Measurements from ENCODE around the gene IL6ST.

IL6ST gene

GRCh38 chr5:55917402-55918086 is 77.2 kb downstream of the IL6ST start:
- DNase-seq: no peak

GRCh38 chr5:55916986-55917385 is 77.8 kb downstream of the IL6ST start:
- no peak for DNase-seq

- no peak for DNase-seq
Observed at GRCh38 chr5:55915783-55916182, 79.0 kb downstream of the IL6ST start.

GRCh38 chr5:55914971-55915370 is 79.8 kb downstream of the IL6ST start:
- DNase-seq: no peak

- no peak for DNase-seq
Observed at GRCh38 chr5:55913466-55914413, 81.0 kb downstream of the IL6ST start.

- DNase-seq: no peak
Observed at GRCh38 chr5:55911784-55912653, 82.7 kb downstream of the IL6ST start.

GRCh38 chr5:55908804-55909203 is 86.0 kb downstream of the IL6ST start:
- DNase-seq: no peak

- DNase-seq: no peak
Observed at GRCh38 chr5:55907927-55908326, 86.8 kb downstream of the IL6ST start.

- no peak for DNase-seq
Observed at GRCh38 chr5:55905251-55905650, 89.5 kb downstream of the IL6ST start.

- DNase-seq: no peak
Observed at GRCh38 chr5:55904152-55904551, 90.6 kb downstream of the IL6ST start.

GRCh38 chr5:55903121-55903701 is 91.6 kb downstream of the IL6ST start:
- DNase-seq: no peak

GRCh38 chr5:55902696-55903095 is 92.1 kb downstream of the IL6ST start:
- DNase-seq: no peak

GRCh38 chr5:55900776-55901175 is 94.0 kb downstream of the IL6ST start:
- DNase-seq: no peak

- no peak for DNase-seq
Observed at GRCh38 chr5:55900068-55900467, 94.7 kb downstream of the IL6ST start.

GRCh38 chr5:55899344-55899743 is 95.4 kb downstream of the IL6ST start:
- DNase-seq: peak; percentile 61

GRCh38 chr5:55897905-55898304 is 96.9 kb downstream of the IL6ST start:
- peak; percentile 96 for DNase-seq

- DNase-seq: no peak
Observed at GRCh38 chr5:55897206-55897894, 97.4 kb downstream of the IL6ST start.

GRCh38 chr5:55896663-55897062 is 98.1 kb downstream of the IL6ST start:
- DNase-seq: no peak

- no peak for DNase-seq
Observed at GRCh38 chr5:55896238-55896637, 98.5 kb downstream of the IL6ST start.

GRCh38 chr5:55895346-55895745 is 99.4 kb downstream of the IL6ST start:
- no peak for DNase-seq

GRCh38 chr5:55894135-55894534 is 100.6 kb downstream of the IL6ST start:
- no peak for DNase-seq

GRCh38 chr5:55892479-55892878 is 102.3 kb downstream of the IL6ST start:
- DNase-seq: no peak

Data from EL (cell line).